ENCODE results near the gene MAN2A1.

The MAN2A1 gene

DNA sequence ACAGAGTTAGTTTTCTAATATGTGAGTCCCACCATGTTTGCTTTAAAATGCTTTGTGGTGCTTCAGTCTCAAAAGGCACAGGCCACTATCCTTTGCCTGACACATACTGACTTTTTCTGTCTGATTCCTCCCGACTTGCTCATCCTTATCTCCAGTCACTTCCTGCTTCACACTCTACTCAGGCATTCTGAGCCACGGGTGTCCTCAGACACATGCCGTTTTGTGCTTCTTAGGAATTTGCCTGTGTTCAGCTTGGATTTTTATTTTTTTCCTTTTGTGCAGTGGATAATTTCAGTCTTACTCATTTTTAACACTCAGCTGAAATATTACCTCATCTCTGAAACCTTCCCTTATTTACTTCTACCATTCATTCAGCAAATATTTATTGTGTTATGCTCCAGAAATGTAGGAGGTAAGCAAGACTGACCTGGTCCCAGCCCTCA lies 54.1 kb downstream of the MAN2A1 start:
- TF ChIP-seq POLR2AphosphoS5 (IDR thresholded peaks at IDR 0.05; ENCODE audit: low read depth, low read length) (no peak), SIN3A (IDR thresholded peaks at IDR 0.05; ENCODE audit: borderline replicate concordance, insufficient read depth, low read length) (no peak), FOXP2 (optimal IDR thresholded peaks at IDR 0.05; ENCODE audit: borderline replicate concordance, extremely low read depth, extremely low read length, insufficient read depth) (no peak), TAF1 (IDR thresholded peaks at IDR 0.05; ENCODE audit: borderline replicate concordance, insufficient read depth, low read length) (no peak)
- TF ChIP-seq, protein P1, sequence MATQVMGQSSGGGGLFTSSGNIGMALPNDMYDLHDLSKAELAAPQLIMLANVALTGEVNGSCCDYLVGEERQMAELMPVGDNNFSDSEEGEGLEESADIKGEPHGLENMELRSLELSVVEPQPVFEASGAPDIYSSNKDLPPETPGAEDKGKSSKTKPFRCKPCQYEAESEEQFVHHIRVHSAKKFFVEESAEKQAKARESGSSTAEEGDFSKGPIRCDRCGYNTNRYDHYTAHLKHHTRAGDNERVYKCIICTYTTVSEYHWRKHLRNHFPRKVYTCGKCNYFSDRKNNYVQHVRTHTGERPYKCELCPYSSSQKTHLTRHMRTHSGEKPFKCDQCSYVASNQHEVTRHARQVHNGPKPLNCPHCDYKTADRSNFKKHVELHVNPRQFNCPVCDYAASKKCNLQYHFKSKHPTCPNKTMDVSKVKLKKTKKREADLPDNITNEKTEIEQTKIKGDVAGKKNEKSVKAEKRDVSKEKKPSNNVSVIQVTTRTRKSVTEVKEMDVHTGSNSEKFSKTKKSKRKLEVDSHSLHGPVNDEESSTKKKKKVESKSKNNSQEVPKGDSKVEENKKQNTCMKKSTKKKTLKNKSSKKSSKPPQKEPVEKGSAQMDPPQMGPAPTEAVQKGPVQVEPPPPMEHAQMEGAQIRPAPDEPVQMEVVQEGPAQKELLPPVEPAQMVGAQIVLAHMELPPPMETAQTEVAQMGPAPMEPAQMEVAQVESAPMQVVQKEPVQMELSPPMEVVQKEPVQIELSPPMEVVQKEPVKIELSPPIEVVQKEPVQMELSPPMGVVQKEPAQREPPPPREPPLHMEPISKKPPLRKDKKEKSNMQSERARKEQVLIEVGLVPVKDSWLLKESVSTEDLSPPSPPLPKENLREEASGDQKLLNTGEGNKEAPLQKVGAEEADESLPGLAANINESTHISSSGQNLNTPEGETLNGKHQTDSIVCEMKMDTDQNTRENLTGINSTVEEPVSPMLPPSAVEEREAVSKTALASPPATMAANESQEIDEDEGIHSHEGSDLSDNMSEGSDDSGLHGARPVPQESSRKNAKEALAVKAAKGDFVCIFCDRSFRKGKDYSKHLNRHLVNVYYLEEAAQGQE (IDR thresholded peaks at IDR 0.05; ENCODE audit: insufficient read depth in 1 of 2, low read depth in 2 of 2, low read length in 2 of 2): no peak

DNA sequence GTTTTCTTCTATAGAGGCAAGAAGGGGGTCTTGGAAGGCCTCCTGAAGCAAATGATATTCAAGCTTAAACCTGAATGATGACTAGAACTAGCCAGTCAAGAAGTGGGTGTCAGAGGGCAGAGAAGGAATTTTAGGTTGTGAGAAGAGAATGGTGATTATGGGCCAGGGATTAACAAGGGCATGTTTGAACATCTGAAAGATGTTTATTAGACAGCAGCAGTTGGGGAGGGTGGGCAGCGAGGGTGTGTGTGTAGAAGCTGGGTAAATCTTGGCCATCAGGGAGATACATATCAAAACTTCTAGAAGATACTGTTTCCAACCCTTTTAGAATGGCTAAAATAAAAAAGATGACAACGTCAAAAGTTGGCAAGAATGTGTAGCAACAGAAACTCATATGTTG lies 54.5 kb downstream of the MAN2A1 start:
- TF ChIP-seq POLR2AphosphoS5 (IDR thresholded peaks at IDR 0.05; ENCODE audit: low read depth, low read length): no peak
- no peak for TF ChIP-seq SIN3A (IDR thresholded peaks at IDR 0.05; ENCODE audit: borderline replicate concordance, insufficient read depth, low read length)
- TF ChIP-seq, protein P1 (IDR thresholded peaks at IDR 0.05; ENCODE audit: insufficient read depth in 1 of 2, low read depth in 2 of 2, low read length in 2 of 2): no peak
- no peak for TF ChIP-seq TAF1 (IDR thresholded peaks at IDR 0.05; ENCODE audit: borderline replicate concordance, insufficient read depth, low read length)
- no peak for TF ChIP-seq FOXP2 (optimal IDR thresholded peaks at IDR 0.05; ENCODE audit: borderline replicate concordance, extremely low read depth, extremely low read length, insufficient read depth)

GRCh38 chr5:109748546-109748945 lies 58.8 kb downstream of the MAN2A1 start:
- TF ChIP-seq FOXP2 (optimal IDR thresholded peaks at IDR 0.05; ENCODE audit: borderline replicate concordance, extremely low read depth, extremely low read length, insufficient read depth): no peak
- TF ChIP-seq TAF1 (IDR thresholded peaks at IDR 0.05; ENCODE audit: borderline replicate concordance, insufficient read depth, low read length): no peak
- TF ChIP-seq SIN3A (IDR thresholded peaks at IDR 0.05; ENCODE audit: borderline replicate concordance, insufficient read depth, low read length): no peak
- no peak for TF ChIP-seq POLR2AphosphoS5 (IDR thresholded peaks at IDR 0.05; ENCODE audit: low read depth, low read length)
- TF ChIP-seq, protein P1 (IDR thresholded peaks at IDR 0.05; ENCODE audit: insufficient read depth in 1 of 2, low read depth in 2 of 2, low read length in 2 of 2): no peak

DNA sequence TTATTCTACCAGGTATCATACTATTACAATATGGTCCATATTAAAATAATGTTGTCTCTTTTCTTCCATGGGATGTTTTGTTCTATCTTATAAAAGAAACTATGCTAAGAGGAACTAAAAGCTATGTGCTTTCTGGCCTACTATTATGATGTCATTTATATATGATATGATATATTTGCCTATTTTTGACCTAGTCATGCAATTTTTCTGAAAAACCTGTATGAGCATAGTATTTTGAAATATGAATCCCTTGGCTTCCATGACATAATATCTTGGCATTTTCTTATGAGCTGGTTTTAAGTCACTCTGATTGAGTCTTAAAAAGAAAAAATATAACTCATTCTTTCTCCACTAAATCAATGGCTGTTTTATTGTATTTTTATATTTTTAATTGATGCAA lies 60.7 kb downstream of the MAN2A1 start:
- TF ChIP-seq FOXP2 (optimal IDR thresholded peaks at IDR 0.05; ENCODE audit: borderline replicate concordance, extremely low read depth, extremely low read length, insufficient read depth) (no peak), SIN3A (IDR thresholded peaks at IDR 0.05; ENCODE audit: borderline replicate concordance, insufficient read depth, low read length) (no peak), POLR2AphosphoS5 (IDR thresholded peaks at IDR 0.05; ENCODE audit: low read depth, low read length) (no peak), TAF1 (IDR thresholded peaks at IDR 0.05; ENCODE audit: borderline replicate concordance, insufficient read depth, low read length) (no peak)
- TF ChIP-seq, protein P1 (IDR thresholded peaks at IDR 0.05; ENCODE audit: insufficient read depth in 1 of 2, low read depth in 2 of 2, low read length in 2 of 2): no peak

GRCh38 chr5:109753279-109753678 lies 63.6 kb downstream of the MAN2A1 start:
- TF ChIP-seq, protein P1 (IDR thresholded peaks at IDR 0.05; ENCODE audit: insufficient read depth in 1 of 2, low read depth in 2 of 2, low read length in 2 of 2): no peak
- no peak for TF ChIP-seq POLR2AphosphoS5 (IDR thresholded peaks at IDR 0.05; ENCODE audit: low read depth, low read length)
- TF ChIP-seq TAF1 (IDR thresholded peaks at IDR 0.05; ENCODE audit: borderline replicate concordance, insufficient read depth, low read length): no peak
- TF ChIP-seq SIN3A (IDR thresholded peaks at IDR 0.05; ENCODE audit: borderline replicate concordance, insufficient read depth, low read length): no peak
- no peak for TF ChIP-seq FOXP2 (optimal IDR thresholded peaks at IDR 0.05; ENCODE audit: borderline replicate concordance, extremely low read depth, extremely low read length, insufficient read depth)

Measured in PFSK-1 (cell line).